ENCODE measurements around the gene R3HDM2. TPM values are rescaled to one million over a fixed set of nuclear protein-coding genes. Genes with fewer than 3 reads are reported as not detected.
A peak's percentile ranks its signal among the peaks of the same experiment; 100 is the strongest.

The R3HDM2 gene
- total RNA-seq, 1 experiment from 2014 or later, result 22.8 TPM

DNA sequence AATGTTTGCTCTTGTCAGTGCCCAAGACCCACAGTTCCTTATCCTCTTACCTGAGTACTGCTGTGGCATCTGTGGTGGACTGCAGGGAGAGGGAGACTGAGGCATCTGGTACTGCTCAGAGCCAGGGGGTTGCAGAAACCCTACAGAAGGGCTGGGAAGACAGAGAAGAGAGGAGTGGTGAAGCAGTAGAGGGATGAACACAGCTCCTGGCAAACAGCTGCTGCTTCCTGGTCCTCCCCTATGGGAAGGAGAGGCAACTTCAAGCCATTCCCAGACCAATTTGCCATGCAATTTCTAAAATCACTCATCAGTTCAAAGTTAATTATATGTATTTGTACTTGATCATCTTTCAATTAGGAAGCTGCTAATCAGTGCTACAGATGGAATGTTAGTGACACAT is 164.2 kb downstream of the R3HDM2 start:
- in situ Hi-C loops (cut with HindIII; ENCODE audit: low pct_unique_long_range_greater_than_20kb, low sequenced_read_pairs), result no loop called here
- no peak for DNase-seq (ENCODE audit: low read depth)

- in situ Hi-C loops (cut with HindIII; ENCODE audit: low pct_unique_long_range_greater_than_20kb, low sequenced_read_pairs), result no loop called here
- no peak for DNase-seq (ENCODE audit: low read depth)
Observed at GRCh38 chr12:57263096-57263495, 167.7 kb downstream of the R3HDM2 start.

DNA sequence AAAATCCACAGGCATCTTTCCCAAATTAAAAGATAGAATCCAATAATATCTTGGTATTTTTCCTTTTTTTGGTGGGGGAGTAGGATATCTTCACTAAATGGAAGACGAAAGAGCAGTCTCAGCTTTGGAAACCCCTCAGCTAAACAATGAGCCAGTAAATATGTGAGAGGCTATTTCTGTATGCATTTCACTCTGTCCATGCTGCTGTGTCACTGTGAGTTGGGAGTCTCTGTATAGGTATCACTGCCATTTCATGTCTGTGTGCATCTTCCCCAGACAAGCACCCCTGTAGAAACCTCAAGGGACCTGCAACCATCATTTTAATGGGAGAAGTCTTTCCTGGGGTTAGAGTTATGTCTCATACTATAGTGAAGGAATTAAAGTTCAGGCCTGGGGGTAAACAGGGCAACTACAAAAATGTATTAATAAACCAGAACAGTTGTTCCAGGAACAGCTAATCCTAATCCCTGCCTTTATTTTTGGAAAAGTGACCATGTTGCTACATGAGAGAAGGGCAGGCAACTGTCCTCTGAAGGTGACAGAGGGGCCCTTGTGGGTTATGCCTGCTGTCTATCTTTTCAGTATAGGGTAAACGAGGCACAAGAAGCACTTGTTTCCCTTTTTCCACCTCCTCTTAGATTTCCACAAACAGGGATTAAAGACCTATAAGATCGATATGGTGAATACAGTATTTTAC is 168.6 kb downstream of the R3HDM2 start:
- in situ Hi-C loops (cut with HindIII; ENCODE audit: low pct_unique_long_range_greater_than_20kb, low sequenced_read_pairs), result no loop called here
- DNase-seq (ENCODE audit: low read depth), result no peak

- in situ Hi-C loops (cut with HindIII; ENCODE audit: low pct_unique_long_range_greater_than_20kb, low sequenced_read_pairs), result no loop called here
- no peak for DNase-seq (ENCODE audit: low read depth)
Observed at GRCh38 chr12:57261428-57261865, 169.4 kb downstream of the R3HDM2 start.

- in situ Hi-C loops (cut with HindIII; ENCODE audit: low pct_unique_long_range_greater_than_20kb, low sequenced_read_pairs), result no loop called here
- no peak for DNase-seq (ENCODE audit: low read depth)
Observed at GRCh38 chr12:57260366-57260765, 170.5 kb downstream of the R3HDM2 start.

DNA sequence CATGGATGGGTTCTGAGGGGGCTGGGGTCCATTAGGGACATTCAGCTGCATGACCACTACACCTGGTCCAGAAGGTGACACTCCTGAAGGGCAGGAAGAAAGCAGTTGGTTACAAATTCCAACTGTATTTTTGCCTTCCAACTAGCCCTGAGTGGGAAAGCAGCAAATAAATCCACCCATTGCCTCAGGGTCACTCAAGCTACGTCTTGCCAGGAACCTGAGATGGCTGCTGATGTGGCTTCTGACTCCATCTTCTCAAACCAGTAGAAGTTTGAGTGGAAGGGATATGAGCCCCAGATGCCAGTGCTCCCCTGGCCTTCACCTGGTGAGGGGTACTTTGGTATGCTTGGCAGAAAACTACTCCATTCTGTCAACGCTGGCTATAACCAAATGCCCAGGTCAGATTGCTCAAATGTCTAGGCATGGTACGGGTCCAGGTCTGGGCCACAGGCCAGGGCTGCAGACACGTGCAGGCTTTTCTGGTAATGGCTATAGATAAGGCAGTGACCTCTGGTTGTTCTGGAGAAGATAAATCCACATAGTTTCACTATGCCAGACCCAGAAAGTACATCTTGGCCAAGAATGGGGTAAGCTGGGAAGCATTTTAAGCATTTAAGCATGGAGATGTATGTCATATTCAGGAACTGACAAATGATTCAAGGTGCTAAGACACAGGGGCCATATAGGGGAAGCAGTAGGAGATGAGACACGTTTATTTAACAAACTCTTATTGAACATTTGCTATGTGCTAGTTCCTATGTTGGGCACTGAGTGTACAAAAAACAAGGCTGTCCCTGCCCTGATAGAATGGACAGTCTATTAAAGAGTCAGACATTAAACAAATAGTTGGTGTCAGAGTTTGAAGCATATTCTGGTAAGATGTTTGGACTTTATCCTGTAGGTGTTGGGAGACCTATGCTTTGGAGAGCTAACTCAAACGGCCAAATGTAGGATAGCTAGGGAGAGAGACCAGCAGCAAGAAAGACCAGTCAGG is 171.6 kb downstream of the R3HDM2 start:
- no peak for DNase-seq (ENCODE audit: low read depth)
- in situ Hi-C loops (cut with HindIII; ENCODE audit: low pct_unique_long_range_greater_than_20kb, low sequenced_read_pairs), result no loop called here

- no peak for DNase-seq (ENCODE audit: low read depth)
- in situ Hi-C loops (cut with HindIII; ENCODE audit: low pct_unique_long_range_greater_than_20kb, low sequenced_read_pairs), result no loop called here
Observed at GRCh38 chr12:57255916-57256315, 174.9 kb downstream of the R3HDM2 start.

DNA sequence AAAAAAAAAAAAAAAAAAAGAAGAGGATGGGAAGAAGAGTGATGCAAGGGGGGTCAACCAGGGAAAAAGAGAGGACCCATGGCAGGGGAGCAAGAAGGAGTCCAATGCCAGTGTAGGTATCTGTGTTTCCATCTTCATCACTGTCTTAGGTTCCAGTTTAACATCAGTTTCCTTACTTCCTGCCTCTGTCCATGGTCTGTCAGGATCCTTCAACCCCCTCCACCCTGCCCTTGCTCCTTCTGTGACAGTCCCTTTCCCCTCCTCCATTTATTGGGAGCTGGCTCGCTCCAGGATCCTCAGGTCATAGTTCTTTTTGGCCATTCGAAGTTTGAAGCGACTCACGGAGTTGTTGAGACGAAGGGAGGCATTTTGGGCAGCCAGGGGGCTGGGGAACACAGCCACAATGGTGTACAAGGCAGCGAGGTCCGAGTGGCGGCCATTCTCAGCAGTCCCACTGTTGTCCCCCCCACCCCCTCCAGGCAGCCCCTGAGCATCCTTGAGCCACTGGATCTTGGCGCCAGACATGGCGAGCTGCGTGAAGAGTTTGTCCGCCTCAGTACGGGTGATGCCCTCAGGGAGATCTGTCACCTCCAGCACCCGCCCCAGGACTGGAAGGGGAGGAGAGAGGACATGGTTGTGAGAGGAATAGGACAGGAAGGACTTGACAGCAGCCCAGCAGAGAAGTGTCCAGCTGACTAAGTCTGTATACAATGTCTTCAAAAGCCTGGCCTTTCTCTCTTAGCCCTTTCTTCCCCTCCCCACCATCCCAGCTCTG is 176.2 kb downstream of the R3HDM2 start:
- no peak for DNase-seq (ENCODE audit: low read depth)
- in situ Hi-C loops (cut with HindIII; ENCODE audit: low pct_unique_long_range_greater_than_20kb, low sequenced_read_pairs), result no loop called here

GRCh38 chr12:57250956-57251355 is 179.9 kb downstream of the R3HDM2 start, which contains the start of gene STAC3:
STAC3 (minus strand) TSS chr12:57251187; CDS start chr12:57249636, 1,551 bp downstream.
- in situ Hi-C loops (cut with HindIII; ENCODE audit: low pct_unique_long_range_greater_than_20kb, low sequenced_read_pairs), result no loop called here

GRCh38 chr12:57250541-57250940 is 180.3 kb downstream of the R3HDM2 start:
- DNase-seq (ENCODE audit: low read depth), result no peak
- in situ Hi-C loops (cut with HindIII; ENCODE audit: low pct_unique_long_range_greater_than_20kb, low sequenced_read_pairs), result no loop called here

More at GRCh38 chr12:57250956-57251355, 179.9 kb downstream of the R3HDM2 start, which contains the start of gene STAC3:
- DNase-seq (ENCODE audit: low read depth), result no peak

GRCh38 chr12:57248934-57249742 is 181.7 kb downstream of the R3HDM2 start:
- in situ Hi-C loops (cut with HindIII; ENCODE audit: low pct_unique_long_range_greater_than_20kb, low sequenced_read_pairs), result no loop called here
- DNase-seq (ENCODE audit: low read depth), result no peak

GRCh38 chr12:57247041-57247440 is 183.8 kb downstream of the R3HDM2 start:
- in situ Hi-C loops (cut with HindIII; ENCODE audit: low pct_unique_long_range_greater_than_20kb, low sequenced_read_pairs), result no loop called here
- no peak for DNase-seq (ENCODE audit: low read depth)

GRCh38 chr12:57244312-57244696 is 186.5 kb downstream of the R3HDM2 start:
- DNase-seq (ENCODE audit: low read depth), result no peak
- in situ Hi-C loops (cut with HindIII; ENCODE audit: low pct_unique_long_range_greater_than_20kb, low sequenced_read_pairs), result no loop called here

GRCh38 chr12:57243521-57244311 is 187.1 kb downstream of the R3HDM2 start:
- in situ Hi-C loops (cut with HindIII; ENCODE audit: low pct_unique_long_range_greater_than_20kb, low sequenced_read_pairs), result no loop called here
- peak; percentile 75 for DNase-seq (ENCODE audit: low read depth)

- in situ Hi-C loops (cut with HindIII; ENCODE audit: low pct_unique_long_range_greater_than_20kb, low sequenced_read_pairs), result no loop called here
- peak; percentile 56 for DNase-seq (ENCODE audit: low read depth)
Observed at GRCh38 chr12:57242691-57243454, 188.0 kb downstream of the R3HDM2 start.

DNA sequence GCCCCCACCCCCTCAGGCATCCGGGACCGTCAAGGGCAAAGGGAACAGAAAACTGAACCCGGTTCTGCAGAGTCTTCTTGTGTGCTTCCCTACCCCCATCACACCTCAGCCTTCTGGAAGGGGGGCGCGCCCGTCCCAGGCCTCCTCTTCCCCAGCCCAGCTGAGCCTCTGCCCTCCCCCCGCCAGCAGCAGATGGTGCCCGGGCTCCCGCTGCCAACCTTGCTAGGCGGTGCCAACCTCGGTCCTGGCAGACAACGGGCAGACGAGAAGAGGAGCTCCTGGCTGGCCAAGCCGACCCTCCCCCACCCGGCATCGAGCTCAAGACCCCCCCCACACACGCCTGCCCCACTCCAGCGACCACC is 188.5 kb downstream of the R3HDM2 start:
- in situ Hi-C loops (cut with HindIII; ENCODE audit: low pct_unique_long_range_greater_than_20kb, low sequenced_read_pairs), result no loop called here
- DNase-seq (ENCODE audit: low read depth), result no peak

Measured in Caki2 (cell line).